Ecto neural progenitor cell (in vitro differentiated cells): Measurements from ENCODE around the gene ZSCAN1.
A peak's percentile ranks its signal among the peaks of the same experiment; 100 is the strongest.

ENCODE experiments used
- DNase-seq: peaks from one replicate; pipeline ENCODE4 v3.0.0-alpha.2; 2018; ENCODE audit warnings: low spot score

Gene ZSCAN1

GRCh38 chr19:58084596-58085347 lies 50.9 kb downstream of the ZSCAN1 start:
- no peak for DNase-seq

DNA sequence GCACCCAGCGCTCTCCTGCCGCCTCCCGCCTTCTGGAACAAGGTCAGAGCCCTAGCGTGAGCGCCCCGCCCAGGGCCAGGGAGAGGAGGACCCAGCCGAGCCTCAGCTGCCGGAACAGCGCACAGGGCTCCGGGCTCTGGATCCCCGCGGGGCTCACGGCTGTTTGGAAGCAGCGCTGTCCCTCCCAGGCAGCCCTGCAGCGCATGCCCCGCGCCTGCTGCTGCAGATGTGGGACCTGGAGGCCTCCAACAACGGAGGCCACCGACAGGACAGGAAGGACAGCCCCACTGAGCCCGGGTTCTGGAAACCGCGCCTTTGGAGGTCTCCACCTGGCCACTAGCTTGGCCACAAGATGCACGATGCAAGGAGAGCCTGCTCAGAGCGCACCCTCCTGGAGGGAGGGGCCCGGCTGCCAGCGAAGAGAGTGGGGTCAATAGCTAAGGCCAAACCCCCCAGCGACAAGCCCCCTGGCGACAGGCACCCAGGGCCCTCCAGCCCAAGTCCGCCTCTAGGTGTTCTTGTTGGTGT lies 51.6 kb downstream of the ZSCAN1 start:
- no peak for DNase-seq

- DNase-seq = no peak
Measured at GRCh38 chr19:58086825-58087710, 53.2 kb downstream of the ZSCAN1 start.

GRCh38 chr19:58088521-58089052 lies 54.8 kb downstream of the ZSCAN1 start:
- DNase-seq = no peak

GRCh38 chr19:58089846-58090245 lies 56.0 kb downstream of the ZSCAN1 start:
- no peak for DNase-seq

DNA sequence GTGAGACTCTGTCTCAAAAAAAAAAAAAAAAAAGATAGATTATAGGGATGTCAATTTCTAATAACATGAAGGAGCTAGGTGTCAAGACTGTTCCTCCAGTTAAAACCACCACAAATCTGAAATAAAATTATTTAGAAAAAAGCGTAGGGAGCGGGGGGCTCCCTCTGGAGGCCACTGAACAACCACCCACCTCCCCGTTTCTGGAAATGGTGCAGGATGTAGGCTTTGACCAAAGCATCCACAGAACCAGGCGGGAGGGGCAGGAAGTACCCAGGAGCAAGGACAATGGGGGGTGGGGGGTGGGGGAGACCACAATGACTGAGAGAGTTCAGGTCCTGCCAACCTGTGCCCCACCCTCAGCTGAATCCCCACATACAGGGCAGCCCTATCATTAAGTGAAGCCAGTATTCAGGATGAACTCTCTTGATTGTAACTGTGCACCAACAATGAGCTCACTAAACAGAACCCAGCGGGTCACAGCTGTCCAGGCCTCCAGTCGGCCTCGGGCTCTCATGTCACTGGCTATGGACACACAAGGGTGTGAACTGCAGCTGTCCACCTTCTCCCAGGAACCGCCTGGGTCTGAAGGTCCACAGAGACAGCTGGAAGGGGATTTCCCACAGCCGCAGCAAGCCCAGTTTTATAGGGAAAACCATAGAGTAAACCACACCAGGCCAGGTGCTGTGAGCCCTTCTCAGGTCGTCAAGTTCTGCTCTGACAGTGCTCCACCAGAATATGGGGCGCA lies 57.6 kb downstream of the ZSCAN1 start:
- DNase-seq = no peak

GRCh38 chr19:58093071-58093470 lies 59.2 kb downstream of the ZSCAN1 start:
- DNase-seq = no peak

DNA sequence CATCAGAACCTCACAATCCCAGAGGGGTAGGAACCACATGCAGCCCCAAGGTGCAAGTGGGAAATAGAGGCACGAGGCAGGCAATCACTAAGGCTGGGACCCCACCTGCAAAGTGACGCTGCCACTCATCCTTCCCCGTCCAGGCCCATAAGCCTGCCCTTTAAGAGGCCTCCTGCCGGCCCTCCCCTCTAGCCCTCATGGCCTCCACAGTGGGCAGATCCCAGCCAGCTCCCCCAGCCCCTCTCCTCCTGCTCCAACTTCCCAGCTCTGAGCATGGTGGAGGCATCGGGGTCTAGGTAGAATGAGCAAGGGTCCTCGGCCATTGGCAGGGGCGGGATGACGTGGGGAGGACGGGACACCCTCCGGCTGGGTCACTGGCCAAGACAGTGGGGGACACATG lies 61.5 kb downstream of the ZSCAN1 start:
- DNase-seq = no peak

GRCh38 chr19:58096884-58097283 lies 63.1 kb downstream of the ZSCAN1 start:
- no peak for DNase-seq

- DNase-seq = no peak
Measured at GRCh38 chr19:58097349-58097748, 63.5 kb downstream of the ZSCAN1 start.

GRCh38 chr19:58097781-58098681 lies 64.2 kb downstream of the ZSCAN1 start, which contains the start of gene ZSCAN18:
TSS of gene ZSCAN18 (minus strand) at chr19:58098231. CDS start at chr19:58090267, 7,964 bp downstream.
- peak; percentile 100 for DNase-seq

DNA sequence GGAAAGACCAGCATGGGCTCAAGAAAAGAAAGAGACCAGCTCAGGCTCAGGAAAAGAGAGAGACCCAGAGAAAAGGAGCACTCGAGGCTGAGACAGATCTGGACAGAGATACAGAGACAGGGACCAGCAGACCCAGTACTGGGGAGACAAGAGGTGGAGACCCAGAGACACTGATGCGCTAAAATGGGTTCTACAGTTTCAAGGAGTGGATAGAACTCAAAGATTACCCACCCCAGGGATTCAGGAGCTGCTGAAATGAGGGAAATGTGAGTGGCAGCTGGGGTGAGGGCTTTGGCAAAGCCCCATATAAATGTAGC lies 64.8 kb downstream of the ZSCAN1 start:
- DNase-seq = no peak
